Stimulated activated memory B cell treated with anti-CD40 and anti-IgM and Interleukin-4, amounts not matched to agents 10 μg/mL and 1 μg/mL and 100 μg/mL, for 72 hours (primary cell): Measurements from ENCODE around the gene COL27A1.

Experiments
- ATAC-seq: fragments of 150-1000 bp; cut with Tn5 transposase; 2 replicates; pipeline ENCODE4 v1.10.0; 2021
- H3K27ac Mint-ChIP-seq: one replicate; pipeline ENCODE4 v1.8.0; 2022; ENCODE audit warnings: mild to moderate bottlenecking, mixed read lengths
- H3K27me3 Mint-ChIP-seq: one replicate; pipeline ENCODE4 v1.8.0; 2022; ENCODE audit warnings: mixed read lengths
- H3K36me3 Mint-ChIP-seq: one replicate; pipeline ENCODE4 v1.8.0; 2022; ENCODE audit warnings: mixed read lengths
- H3K4me1 Mint-ChIP-seq: one replicate; pipeline ENCODE4 v1.8.0; 2022; ENCODE audit warnings: mixed read lengths
- H3K4me3 Mint-ChIP-seq: one replicate; pipeline ENCODE4 v1.8.0; 2022; ENCODE audit warnings: mild to moderate bottlenecking, moderate library complexity, mixed read lengths
- H3K9me3 Mint-ChIP-seq: one replicate; pipeline ENCODE4 v1.8.0; 2022; ENCODE audit warnings: mixed read lengths

COL27A1 gene

GRCh38 chr9:114275246-114276004 is 120.1 kb downstream of the COL27A1 start:
- H3K27me3 Mint-ChIP-seq = peaks cover 20% of the 10 kb centered on the region

GRCh38 chr9:114276908-114277821 is 121.8 kb downstream of the COL27A1 start:
- Mint-ChIP-seq H3K9me3 (peaks cover 7% of the 10 kb centered on the region), H3K4me3 (no peak overlapping the region), H3K4me1 (no peaks in the 10 kb centered on the region), H3K27me3 (peaks cover 9% of the 10 kb centered on the region), H3K36me3 (no peaks in the 10 kb centered on the region), H3K27ac (no peak overlapping the region)
- no peak for ATAC-seq

More at GRCh38 chr9:114275246-114276004, 120.1 kb downstream of the COL27A1 start:
- H3K4me3 Mint-ChIP-seq = no peak overlapping the region
- H3K9me3 Mint-ChIP-seq = peaks cover 7% of the 10 kb centered on the region
- H3K27ac Mint-ChIP-seq = no peak overlapping the region
- H3K36me3 Mint-ChIP-seq = no peaks in the 10 kb centered on the region
- H3K4me1 Mint-ChIP-seq = no peaks in the 10 kb centered on the region
- ATAC-seq = no peak

GRCh38 chr9:114278356-114278755 is 123.0 kb downstream of the COL27A1 start:
- Mint-ChIP-seq H3K36me3 (no peaks in the 10 kb centered on the region), H3K27ac (no peak overlapping the region), H3K27me3 (peaks cover 11% of the 10 kb centered on the region), H3K4me3 (no peak overlapping the region), H3K9me3 (peaks cover 7% of the 10 kb centered on the region), H3K4me1 (no peaks in the 10 kb centered on the region)
- no peak for ATAC-seq

GRCh38 chr9:114278881-114279570 is 123.7 kb downstream of the COL27A1 start:
- Mint-ChIP-seq H3K9me3 (peaks cover 7% of the 10 kb centered on the region), H3K4me1 (no peaks in the 10 kb centered on the region), H3K27me3 (peaks cover 17% of the 10 kb centered on the region), H3K4me3 (no peak overlapping the region), H3K27ac (no peak overlapping the region), H3K36me3 (no peaks in the 10 kb centered on the region)
- no peak for ATAC-seq

- H3K4me3 Mint-ChIP-seq = no peak overlapping the region
- no peak for ATAC-seq
- H3K4me1 Mint-ChIP-seq = no peaks in the 10 kb centered on the region
- no peak overlapping the region for H3K27ac Mint-ChIP-seq
- H3K9me3 Mint-ChIP-seq = peaks cover 7% of the 10 kb centered on the region
- peaks cover 24% of the 10 kb centered on the region for H3K27me3 Mint-ChIP-seq
- H3K36me3 Mint-ChIP-seq = no peaks in the 10 kb centered on the region
These were observed 124.4 kb downstream of the COL27A1 start for GRCh38 chr9:114279693-114280092.

- Mint-ChIP-seq H3K27ac (no peak overlapping the region), H3K27me3 (peaks cover 27% of the 10 kb centered on the region), H3K36me3 (no peaks in the 10 kb centered on the region), H3K9me3 (peaks cover 7% of the 10 kb centered on the region), H3K4me3 (no peak overlapping the region), H3K4me1 (no peaks in the 10 kb centered on the region)
- ATAC-seq = no peak
These were observed 125.5 kb downstream of the COL27A1 start for GRCh38 chr9:114280636-114281472.

- no peak overlapping the region for H3K4me3 Mint-ChIP-seq
- peaks cover 27% of the 10 kb centered on the region for H3K27me3 Mint-ChIP-seq
- H3K36me3 Mint-ChIP-seq = no peaks in the 10 kb centered on the region
- no peaks in the 10 kb centered on the region for H3K4me1 Mint-ChIP-seq
- H3K9me3 Mint-ChIP-seq = peaks cover 7% of the 10 kb centered on the region
- H3K27ac Mint-ChIP-seq = no peak overlapping the region
- ATAC-seq = no peak
These were observed 126.3 kb downstream of the COL27A1 start for GRCh38 chr9:114281473-114282103.

- no peak overlapping the region for H3K27ac Mint-ChIP-seq
- no peaks in the 10 kb centered on the region for H3K36me3 Mint-ChIP-seq
- H3K27me3 Mint-ChIP-seq = peaks cover 27% of the 10 kb centered on the region
- peaks cover 7% of the 10 kb centered on the region for H3K9me3 Mint-ChIP-seq
- no peak overlapping the region for H3K4me3 Mint-ChIP-seq
- no peaks in the 10 kb centered on the region for H3K4me1 Mint-ChIP-seq
- ATAC-seq = no peak
These were observed 126.8 kb downstream of the COL27A1 start for GRCh38 chr9:114282104-114282485.

GRCh38 chr9:114282507-114282906 is 127.2 kb downstream of the COL27A1 start:
- peaks cover 27% of the 10 kb centered on the region for H3K27me3 Mint-ChIP-seq
- H3K27ac Mint-ChIP-seq = no peak overlapping the region
- no peaks in the 10 kb centered on the region for H3K4me1 Mint-ChIP-seq
- H3K9me3 Mint-ChIP-seq = peaks cover 7% of the 10 kb centered on the region
- no peak for ATAC-seq
- no peaks in the 10 kb centered on the region for H3K36me3 Mint-ChIP-seq
- H3K4me3 Mint-ChIP-seq = no peak overlapping the region

- Mint-ChIP-seq H3K4me3 (no peak overlapping the region), H3K27me3 (peaks cover 27% of the 10 kb centered on the region), H3K9me3 (peaks cover 7% of the 10 kb centered on the region), H3K4me1 (no peaks in the 10 kb centered on the region), H3K27ac (no peak overlapping the region), H3K36me3 (no peaks in the 10 kb centered on the region)
- no peak for ATAC-seq
These were observed 127.6 kb downstream of the COL27A1 start for GRCh38 chr9:114282926-114283325.

- H3K36me3 Mint-ChIP-seq = no peaks in the 10 kb centered on the region
- H3K4me3 Mint-ChIP-seq = no peak overlapping the region
- no peaks in the 10 kb centered on the region for H3K4me1 Mint-ChIP-seq
- H3K27ac Mint-ChIP-seq = no peak overlapping the region
- H3K9me3 Mint-ChIP-seq = no peaks in the 10 kb centered on the region
- H3K27me3 Mint-ChIP-seq = peaks cover 27% of the 10 kb centered on the region
- ATAC-seq = no peak
These were observed 128.3 kb downstream of the COL27A1 start for GRCh38 chr9:114283551-114284111.

- H3K9me3 Mint-ChIP-seq = no peaks in the 10 kb centered on the region
- H3K36me3 Mint-ChIP-seq = no peaks in the 10 kb centered on the region
- ATAC-seq = no peak
- no peak overlapping the region for H3K4me3 Mint-ChIP-seq
- H3K4me1 Mint-ChIP-seq = no peaks in the 10 kb centered on the region
- peaks cover 27% of the 10 kb centered on the region for H3K27me3 Mint-ChIP-seq
- no peak overlapping the region for H3K27ac Mint-ChIP-seq
These were observed 129.2 kb downstream of the COL27A1 start for GRCh38 chr9:114284316-114285060.

GRCh38 chr9:114285166-114285867 is 130.0 kb downstream of the COL27A1 start:
- H3K9me3 Mint-ChIP-seq = no peaks in the 10 kb centered on the region
- H3K4me3 Mint-ChIP-seq = no peak overlapping the region
- no peaks in the 10 kb centered on the region for H3K4me1 Mint-ChIP-seq
- H3K36me3 Mint-ChIP-seq = no peaks in the 10 kb centered on the region
- H3K27me3 Mint-ChIP-seq = peaks cover 27% of the 10 kb centered on the region
- ATAC-seq = no peak
- H3K27ac Mint-ChIP-seq = no peak overlapping the region
